Motor neuron (in vitro differentiated cells): Measurements from ENCODE around the gene TRMT6. TPM values are rescaled to one million over a fixed set of nuclear protein-coding genes. Genes with fewer than 3 reads are reported as not detected.

Source experiments
- ATAC-seq, 8 experiments: fragments of 200-7000 bp; cut with Tn5 transposase; replicated peaks in 6 of 8; 2 replicates each; pipeline ENCODE4 v1.8.0; 2021; ENCODE audit warnings: mild to moderate bottlenecking in 8 of 8, moderate library complexity in 8 of 8
- H3K27ac ChIP-seq, 2 donors: fragments of 250-450 bp; sonication (Bioruptor Pico); 2 replicates each; pipeline ENCODE4 v1.9.0; 2021; ENCODE audit warnings: antibody characterized with exemption in 2 of 2, mild to moderate bottlenecking in 2 of 2, moderate library complexity in 1 of 2
- H3K4me1 ChIP-seq, 2 donors: fragments of 250-450 bp; sonication (Bioruptor Pico); replicated peaks in 1 of 2; 2 replicates each; pipeline ENCODE4 v1.6.1; 2021; ENCODE audit warnings: antibody characterized with exemption in 2 of 2, mild to moderate bottlenecking in 2 of 2, moderate library complexity in 1 of 2
- H3K4me3 ChIP-seq, 5 donors: fragments of 250-450 bp; sonication (Bioruptor Pico); 2 replicates each; pipeline ENCODE4 v1.9.0; 2021; ENCODE audit warnings: antibody characterized with exemption in 5 of 5, mild to moderate bottlenecking in 5 of 5, moderate library complexity in 4 of 5
- WGBS, 10 experiments: fragments of 450-650 bp; shearing (Covaris generic); methylation state at CpG; one replicate each; pipeline ENCODE4 v1.0.0; 2022; 5-methylcytosine and 5-hydroxymethylcytosine counted together
- in situ Hi-C, 9 experiments: fragments of 400-800 bp; cut with MboI; loops; one replicate each; pipeline ENCODE4 v1.15.0; 2021; ENCODE audit warnings: low sequenced_read_pairs in 9 of 9, low pct_unique_long_range_greater_than_20kb in 2 of 9; ENCODE audit not compliant: unreplicated experiment in 9 of 9
- total RNA-seq, 8 experiments: library from RNA; unstranded; fragments of 300-600 nt; gene quantifications; 2 replicates each; pipeline versions ENCODE4 v1.2.3 to v1.2.4, GENCODE V29; 2022

Gene TRMT6
- total RNA-seq, 8 experiments from 2014 or later = 11.1 to 25.4 (median 18.6) TPM

- no peak overlapping the region for H3K27ac ChIP-seq
- H3K4me1 ChIP-seq = no peaks in the 10 kb centered on the region
- H3K4me3 ChIP-seq = no peak overlapping the region
- peak in 2 of 8 experiments; percentile 59 to 72 for ATAC-seq
- 0 to 75% (median 47%) methylated on average over 1 to 3 of the region's 3 CpGs for WGBS, 10 experiments
- in situ Hi-C loops = no loop called here
Observed at GRCh38 chr20:5918856-5919625, 31.3 kb downstream of the TRMT6 start.

- 0 to 30% (median 6%) methylated on average over 1 of the region's 1 CpG; no CpG with 5 or more reads in 6 of the 10 experiments for WGBS, 10 experiments
- in situ Hi-C loops = no loop called here
- no peak overlapping the region for H3K27ac ChIP-seq
- H3K4me1 ChIP-seq = peaks cover 0 to 9% of the 10 kb centered on the region in 2 donors
- H3K4me3 ChIP-seq = no peak overlapping the region
- ATAC-seq = no peak
Observed at GRCh38 chr20:5914859-5915258, 35.5 kb downstream of the TRMT6 start.

DNA sequence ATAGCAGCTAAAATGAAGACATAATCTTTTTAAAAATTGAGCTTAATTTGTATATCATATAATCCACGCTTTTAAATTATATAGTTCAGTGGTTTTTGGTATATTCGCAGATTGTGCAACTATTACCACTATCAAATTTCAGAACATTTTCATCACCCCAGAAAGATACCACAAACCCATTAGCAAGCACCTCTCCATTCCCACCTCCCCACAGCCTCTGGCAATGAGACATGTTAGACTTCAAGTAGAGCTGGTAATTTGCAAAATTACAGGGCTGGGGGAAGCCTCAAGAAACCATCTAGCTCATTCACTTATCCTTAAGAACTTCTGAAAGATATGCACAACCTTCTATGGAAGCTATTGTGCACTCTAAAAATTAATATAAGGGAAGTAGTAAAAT, 37.2 kb downstream of the TRMT6 start:
- Histone ChIP-seq H3K4me3 (peak overlapping the region in 1 of 5 donors; percentile 59), H3K4me1 (peaks cover 0 to 9% of the 10 kb centered on the region in 2 donors), H3K27ac (no peak overlapping the region)
- WGBS, 10 experiments = 36 to 100% (median 87%) methylated on average over 1 to 2 of the region's 2 CpGs
- ATAC-seq = no peak
- in situ Hi-C loops = no loop called here

DNA sequence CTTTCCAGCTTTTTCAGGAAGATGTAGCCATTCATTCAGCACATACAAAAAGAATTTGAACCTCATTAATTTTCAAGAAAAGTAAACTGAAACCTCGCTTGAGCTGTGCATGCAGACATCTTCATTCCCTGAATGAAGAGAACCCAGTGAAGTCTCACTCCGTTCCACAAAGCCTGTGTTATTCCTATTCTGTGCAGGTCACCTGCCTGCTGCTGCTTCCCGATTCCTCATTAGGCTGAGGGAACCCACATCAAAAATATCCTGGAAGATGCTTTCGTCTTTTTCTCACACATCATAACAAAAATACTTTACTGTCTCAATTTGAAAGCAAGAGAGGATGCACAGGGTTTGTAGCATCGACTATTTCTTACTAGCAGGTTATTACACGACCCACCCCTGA, 40.1 kb downstream of the TRMT6 start:
- Histone ChIP-seq H3K27ac (no peak overlapping the region), H3K4me1 (peaks cover 0 to 9% of the 10 kb centered on the region in 2 donors), H3K4me3 (peak overlapping the region in 1 of 5 donors; percentile 59)
- in situ Hi-C loops = no loop called here
- ATAC-seq = no peak
- WGBS, 10 experiments = 29 to 73% (median 46%) methylated on average over 2 to 6 of the region's 6 CpGs; no CpG with 5 or more reads in 1 of the 10 experiments

- Histone ChIP-seq H3K27ac (no peak overlapping the region), H3K4me3 (no peak overlapping the region), H3K4me1 (peaks cover 0 to 9% of the 10 kb centered on the region in 2 donors)
- WGBS, 10 experiments = 0 to 100% (median 50%) methylated on average over 1 to 2 of the region's 2 CpGs; no CpG with 5 or more reads in 1 of the 10 experiments
- in situ Hi-C loops = no loop called here
- ATAC-seq = no peak
Observed at GRCh38 chr20:5908981-5909380, 41.4 kb downstream of the TRMT6 start.

- no peaks in the 10 kb centered on the region for H3K4me1 ChIP-seq
- 0 to 100% (median 40%) methylated on average over 1 of the region's 1 CpG; no CpG with 5 or more reads in 5 of the 10 experiments for WGBS, 10 experiments
- no peak overlapping the region for H3K4me3 ChIP-seq
- in situ Hi-C loops = no loop called here
- no peak for ATAC-seq
- H3K27ac ChIP-seq = no peak overlapping the region
Observed at GRCh38 chr20:5900908-5901307, 49.4 kb downstream of the TRMT6 start.

DNA sequence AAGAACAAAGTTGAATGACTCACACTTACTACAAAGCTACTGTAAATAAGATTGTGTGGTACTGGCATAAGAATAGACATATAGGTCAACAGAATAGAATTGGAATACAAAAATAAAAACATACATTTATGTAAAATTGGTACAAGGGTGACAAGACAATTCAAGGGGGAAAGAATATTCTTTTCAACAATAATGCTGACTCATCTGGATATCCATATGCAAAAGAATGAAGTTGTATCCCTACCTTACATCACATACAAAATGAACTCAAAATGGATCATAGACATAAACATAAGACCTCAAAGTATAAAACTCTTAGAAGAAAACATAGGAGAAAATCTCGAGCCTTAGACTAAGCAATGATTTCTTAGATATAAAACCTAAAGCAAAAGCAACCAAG, 50.9 kb downstream of the TRMT6 start:
- in situ Hi-C loops = no loop called here
- 0 to 87% (median 35%) methylated on average over 1 of the region's 1 CpG; no CpG with 5 or more reads in 1 of the 10 experiments for WGBS, 10 experiments
- no peak overlapping the region for H3K4me3 ChIP-seq
- no peak for ATAC-seq
- no peaks in the 10 kb centered on the region for H3K4me1 ChIP-seq
- H3K27ac ChIP-seq = no peak overlapping the region

GRCh38 chr20:5895626-5896025, 54.7 kb downstream of the TRMT6 start:
- no peak overlapping the region for H3K27ac ChIP-seq
- in situ Hi-C loops = no loop called here
- no peaks in the 10 kb centered on the region for H3K4me1 ChIP-seq
- WGBS, 10 experiments = 33 to 100% (median 83%) methylated on average over 1 to 2 of the region's 2 CpGs; no CpG with 5 or more reads in 2 of the 10 experiments
- ATAC-seq = no peak
- H3K4me3 ChIP-seq = no peak overlapping the region

DNA sequence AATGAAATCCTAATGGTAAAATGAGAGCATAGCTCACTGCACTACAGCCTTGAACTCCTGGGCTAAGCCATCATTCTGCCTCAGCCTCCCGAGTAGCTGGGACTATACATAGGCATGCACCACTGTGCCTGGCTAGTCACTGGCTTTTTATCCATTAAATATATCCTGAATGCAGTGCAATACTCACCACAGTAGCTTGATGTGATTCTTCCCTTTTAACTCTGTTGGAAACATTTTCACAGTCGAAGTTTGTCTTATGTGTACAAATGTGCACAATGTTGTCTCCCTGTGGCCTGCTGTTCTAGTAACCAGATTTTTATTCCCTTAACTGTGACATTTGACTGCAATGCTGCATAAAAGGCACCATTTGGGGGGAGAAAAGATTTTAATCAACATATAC, 56.7 kb downstream of the TRMT6 start:
- WGBS, 10 experiments = 0 to 80% (median 60%) methylated on average over 1 to 2 of the region's 2 CpGs; no CpG with 5 or more reads in 3 of the 10 experiments
- H3K27ac ChIP-seq = no peak overlapping the region
- ATAC-seq = no peak
- in situ Hi-C loops = no loop called here
- no peak overlapping the region for H3K4me3 ChIP-seq
- H3K4me1 ChIP-seq = no peaks in the 10 kb centered on the region

DNA sequence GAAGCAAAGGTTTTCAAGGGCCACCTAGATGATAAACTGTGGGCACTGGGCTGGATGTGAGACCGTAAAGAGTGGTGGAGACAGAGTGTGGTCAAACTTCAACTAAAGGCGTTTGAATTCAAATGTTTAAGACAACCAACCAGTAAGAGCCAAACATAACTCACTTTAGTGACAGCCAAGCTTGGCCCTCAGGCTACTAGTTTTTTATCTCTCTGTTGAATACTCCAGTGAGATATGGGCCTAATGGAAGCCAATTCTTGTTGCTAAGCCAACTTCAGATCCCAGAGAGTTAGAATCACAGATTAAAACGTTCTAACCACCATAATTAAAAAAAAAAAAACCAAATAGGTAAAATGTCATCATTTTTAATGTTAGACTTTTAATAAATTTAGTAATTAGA, 57.3 kb downstream of the TRMT6 start:
- Histone ChIP-seq H3K4me1 (no peaks in the 10 kb centered on the region), H3K4me3 (no peak overlapping the region), H3K27ac (no peak overlapping the region)
- WGBS, 10 experiments = 0 to 88% (median 65%) methylated on average over 1 to 3 of the region's 3 CpGs
- ATAC-seq = no peak
- in situ Hi-C loops = no loop called here

- no peak for ATAC-seq
- H3K4me3 ChIP-seq = no peak overlapping the region
- 8 to 91% (median 53%) methylated on average over 1 to 10 of the region's 10 CpGs for WGBS, 10 experiments
- in situ Hi-C loops = no loop called here
- H3K27ac ChIP-seq = no peak overlapping the region
- H3K4me1 ChIP-seq = no peaks in the 10 kb centered on the region
Observed at GRCh38 chr20:5890773-5891441, 59.4 kb downstream of the TRMT6 start.

- in situ Hi-C loops = no loop called here
- ATAC-seq = no peak
- Histone ChIP-seq H3K4me1 (no peaks in the 10 kb centered on the region), H3K27ac (no peak overlapping the region), H3K4me3 (no peak overlapping the region)
- 80 to 100% (median 85%) methylated on average over 1 of the region's 1 CpG; no CpG with 5 or more reads in 6 of the 10 experiments for WGBS, 10 experiments
Observed at GRCh38 chr20:5888041-5888440, 62.3 kb downstream of the TRMT6 start.

- H3K4me1 ChIP-seq = no peaks in the 10 kb centered on the region
- no peak overlapping the region for H3K27ac ChIP-seq
- 0 to 100% (median 84%) methylated on average over 1 to 4 of the region's 5 CpGs; no CpG with 5 or more reads in 6 of the 10 experiments for WGBS, 10 experiments
- ATAC-seq = peak in 1 of 8 experiments; percentile 50
- H3K4me3 ChIP-seq = no peak overlapping the region
- in situ Hi-C loops = no loop called here
Observed at GRCh38 chr20:5887386-5887785, 62.9 kb downstream of the TRMT6 start.
